Hepatocyte (in vitro differentiated cells): ENCODE results near the gene TUBB6.

Experiments
- EZH2 ChIP-seq: fragments of 200-600 bp; sonication (generic); IDR thresholded peaks from 2 replicates; pipeline ENCODE4 v1.6.1; 2016; ENCODE audit warnings: antibody characterized with exemption, mild to moderate bottlenecking, borderline replicate concordance
- EZH2phosphoT487 ChIP-seq: fragments of 200-600 bp; sonication (generic); IDR thresholded peaks from one replicate; pipeline ENCODE4 v1.6.1; 2018; ENCODE audit warnings: antibody characterized with exemption, mild to moderate bottlenecking, low read depth, moderate library complexity; ENCODE audit not compliant: unreplicated experiment, severe bottlenecking
- TF ChIP-seq, protein P1 (sequence below): fragments of 200-600 bp; sonication (generic); IDR thresholded peaks from 2 replicates; pipeline ENCODE4 v1.5.1; 2016; ENCODE audit warnings: antibody characterized with exemption, mild to moderate bottlenecking; ENCODE audit not compliant: poor library complexity

- TF ChIP-seq, protein P1, sequence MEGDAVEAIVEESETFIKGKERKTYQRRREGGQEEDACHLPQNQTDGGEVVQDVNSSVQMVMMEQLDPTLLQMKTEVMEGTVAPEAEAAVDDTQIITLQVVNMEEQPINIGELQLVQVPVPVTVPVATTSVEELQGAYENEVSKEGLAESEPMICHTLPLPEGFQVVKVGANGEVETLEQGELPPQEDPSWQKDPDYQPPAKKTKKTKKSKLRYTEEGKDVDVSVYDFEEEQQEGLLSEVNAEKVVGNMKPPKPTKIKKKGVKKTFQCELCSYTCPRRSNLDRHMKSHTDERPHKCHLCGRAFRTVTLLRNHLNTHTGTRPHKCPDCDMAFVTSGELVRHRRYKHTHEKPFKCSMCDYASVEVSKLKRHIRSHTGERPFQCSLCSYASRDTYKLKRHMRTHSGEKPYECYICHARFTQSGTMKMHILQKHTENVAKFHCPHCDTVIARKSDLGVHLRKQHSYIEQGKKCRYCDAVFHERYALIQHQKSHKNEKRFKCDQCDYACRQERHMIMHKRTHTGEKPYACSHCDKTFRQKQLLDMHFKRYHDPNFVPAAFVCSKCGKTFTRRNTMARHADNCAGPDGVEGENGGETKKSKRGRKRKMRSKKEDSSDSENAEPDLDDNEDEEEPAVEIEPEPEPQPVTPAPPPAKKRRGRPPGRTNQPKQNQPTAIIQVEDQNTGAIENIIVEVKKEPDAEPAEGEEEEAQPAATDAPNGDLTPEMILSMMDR, result no peak
- TF ChIP-seq EZH2phosphoT487, result no peak
- TF ChIP-seq EZH2, result no peak
Observed at GRCh38 chr18:12288403-12288755, 19.7 kb upstream of the TUBB6 start.
